GM20431 (cell line): ENCODE results near the gene EXOC3.

ENCODE experiments used
- in situ Hi-C: fragments of 300-500 bp; cut with MseI, MboI; formaldehyde crosslinking; loops from one replicate; pipeline ENCODE4 v1.15.0; 2020; ENCODE audit warnings: low sequenced_read_pairs; ENCODE audit not compliant: unreplicated experiment

EXOC3 gene

GRCh38 chr5:435961-436640 lies 6.9 kb upstream of the EXOC3 start:
- in situ Hi-C loops, result loop anchor here (10.0 kb wide), 1 partner anchor 121 kb away; no protein-coding TSS in a partner anchor

DNA sequence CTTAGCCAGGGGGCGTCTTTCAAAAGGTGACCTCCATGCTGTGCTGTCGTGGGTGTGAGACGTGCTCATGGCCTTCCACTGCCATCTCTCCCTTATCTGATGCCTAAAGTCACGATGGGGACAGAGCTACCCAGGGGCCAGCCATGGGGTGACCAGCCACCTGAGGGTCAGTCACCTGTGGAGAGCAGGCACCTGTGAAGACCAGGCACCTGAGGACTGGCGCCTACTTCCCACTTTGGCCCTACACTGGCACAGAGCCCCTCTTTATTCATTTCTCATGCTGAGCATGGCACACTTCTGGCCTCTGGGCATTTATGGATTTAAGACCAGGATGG lies 6.4 kb upstream of the EXOC3 start:
- in situ Hi-C loops, result loop anchor here (10.0 kb wide), 1 partner anchor 122 kb away; no protein-coding TSS in a partner anchor

DNA sequence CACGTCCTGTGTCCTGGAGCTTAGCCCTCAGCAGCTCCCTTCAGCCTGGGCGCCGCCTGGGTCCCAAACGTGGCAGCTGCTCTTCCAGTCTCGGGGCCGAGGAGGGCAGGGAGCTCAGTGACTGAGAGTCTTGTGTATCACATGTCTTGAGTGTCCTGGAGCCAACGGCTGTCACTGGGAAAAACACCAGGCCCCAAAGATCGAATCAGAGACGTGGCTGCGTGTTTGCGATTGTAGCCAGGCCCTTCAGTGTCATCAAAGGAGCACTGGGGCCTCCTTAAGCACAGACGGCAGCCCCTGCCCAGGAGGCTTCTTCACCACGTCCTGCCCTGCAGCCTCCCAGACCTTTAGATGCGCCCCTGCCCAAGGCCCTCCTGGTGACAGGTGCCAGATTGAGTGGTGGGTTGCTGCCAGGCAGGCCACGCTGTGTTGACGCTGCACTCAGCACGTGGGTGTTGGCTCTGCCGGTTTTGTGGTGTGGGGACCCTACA lies 5.7 kb upstream of the EXOC3 start:
- in situ Hi-C loops, result loop anchor here (10.0 kb wide), 1 partner anchor 123 kb away; no protein-coding TSS in a partner anchor

DNA sequence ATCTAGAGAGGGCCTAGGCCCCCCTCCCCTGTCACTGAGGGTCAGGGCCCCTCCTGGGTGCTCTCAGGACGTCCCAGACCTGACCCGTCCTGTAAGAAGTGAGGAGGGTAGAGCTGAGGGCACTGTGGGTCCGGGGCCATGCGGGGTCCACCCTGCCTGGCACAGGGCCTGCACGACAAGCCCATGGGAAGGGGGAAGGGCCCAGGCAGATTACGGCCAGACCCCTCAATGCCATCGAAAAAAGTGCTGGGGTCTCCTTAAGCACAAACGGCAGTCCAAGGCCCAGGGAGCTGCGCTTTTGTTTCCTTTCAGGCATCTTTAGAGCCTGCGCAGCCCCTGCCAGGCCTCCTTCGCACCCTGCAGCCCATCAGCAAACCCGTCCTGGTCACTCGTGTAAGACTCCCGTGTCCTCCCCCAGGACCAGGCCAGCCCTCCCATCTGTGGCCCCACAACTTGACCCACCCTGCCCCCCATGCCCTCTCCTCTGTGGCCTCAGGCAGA lies 4.4 kb upstream of the EXOC3 start:
- in situ Hi-C loops, result loop anchor here (10.0 kb wide), 1 partner anchor 124 kb away; no protein-coding TSS in a partner anchor

DNA sequence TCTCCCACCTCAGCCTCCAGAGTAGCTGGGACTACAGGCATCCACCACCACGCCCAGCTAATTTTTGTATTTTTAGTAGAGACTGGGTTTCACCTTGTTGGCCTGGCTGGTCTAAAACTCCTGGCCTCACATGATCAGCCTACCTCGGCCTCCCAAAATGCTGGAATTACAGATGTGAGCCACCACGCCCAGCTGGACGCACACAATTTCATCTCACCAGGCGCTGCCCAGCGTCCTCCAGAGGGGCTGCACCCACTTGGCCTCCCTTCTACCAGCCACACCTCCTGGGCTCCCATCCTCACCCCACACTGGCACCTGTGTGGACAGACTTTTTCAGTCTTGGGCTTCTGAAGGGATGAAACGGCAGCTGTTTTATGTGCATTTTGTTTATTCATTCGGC lies 3.8 kb upstream of the EXOC3 start:
- in situ Hi-C loops, result loop anchor here (10.0 kb wide), 1 partner anchor 124 kb away; no protein-coding TSS in a partner anchor

GRCh38 chr5:439636-440035 lies 3.3 kb upstream of the EXOC3 start:
- in situ Hi-C loops, result loop anchor here (10.0 kb wide), 1 partner anchor 125 kb away; no protein-coding TSS in a partner anchor

DNA sequence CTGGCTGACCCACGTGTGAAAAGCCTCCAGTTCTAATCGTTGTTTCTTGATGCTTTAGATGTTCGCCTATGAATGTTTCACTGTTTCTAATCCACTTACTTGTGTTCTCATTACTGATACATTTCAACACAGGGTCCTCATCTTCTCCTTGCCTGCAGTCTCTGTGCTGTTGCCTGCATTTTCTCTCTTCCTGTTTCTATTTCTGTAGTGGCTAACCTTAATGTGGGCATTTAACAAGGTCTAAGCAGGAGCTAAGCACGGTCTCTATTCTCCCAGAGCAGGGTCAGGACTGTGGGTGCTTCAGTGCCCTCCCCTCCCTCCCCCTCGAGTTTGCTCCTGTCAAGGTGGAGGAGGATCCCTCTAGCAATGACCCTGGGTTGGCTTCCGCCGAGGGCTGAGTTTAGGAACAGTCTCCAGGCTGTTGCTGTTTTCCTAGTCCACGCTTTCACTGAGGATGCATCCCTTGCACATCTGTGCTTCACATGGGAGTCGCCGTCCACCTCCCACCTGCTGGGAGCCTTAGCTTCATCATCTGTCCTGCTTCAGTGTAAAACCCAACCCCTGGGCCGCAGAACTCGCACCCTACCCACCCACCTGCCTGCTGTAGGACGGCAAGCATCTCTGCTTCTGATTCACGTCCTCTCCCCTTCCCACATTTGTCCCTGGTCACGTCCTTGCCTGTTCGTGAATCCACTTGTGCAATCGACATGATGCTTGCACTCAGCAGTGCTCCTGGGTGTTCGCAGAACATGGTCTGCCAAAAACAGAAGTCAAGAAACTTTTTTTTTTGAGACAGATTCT lies 2.4 kb upstream of the EXOC3 start:
- in situ Hi-C loops, result no loop called here

DNA sequence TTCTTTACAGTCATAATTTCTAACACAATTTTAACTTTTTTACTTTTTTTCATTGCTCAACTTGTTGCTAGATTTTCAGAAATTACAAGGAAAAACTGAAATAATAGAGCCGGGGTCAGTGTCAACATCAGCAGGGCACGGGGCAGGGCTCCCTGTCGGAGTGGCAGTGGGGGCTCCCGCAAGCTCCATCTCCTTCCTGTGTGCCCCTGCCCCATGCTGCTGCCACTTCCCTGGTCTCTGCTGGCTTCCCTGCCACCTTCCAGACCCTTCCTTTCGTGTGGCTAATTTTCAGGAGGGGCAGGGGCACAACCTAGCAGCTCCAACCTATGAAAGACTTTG lies 1.0 kb upstream of the EXOC3 start:
- in situ Hi-C loops, result no loop called here

DNA sequence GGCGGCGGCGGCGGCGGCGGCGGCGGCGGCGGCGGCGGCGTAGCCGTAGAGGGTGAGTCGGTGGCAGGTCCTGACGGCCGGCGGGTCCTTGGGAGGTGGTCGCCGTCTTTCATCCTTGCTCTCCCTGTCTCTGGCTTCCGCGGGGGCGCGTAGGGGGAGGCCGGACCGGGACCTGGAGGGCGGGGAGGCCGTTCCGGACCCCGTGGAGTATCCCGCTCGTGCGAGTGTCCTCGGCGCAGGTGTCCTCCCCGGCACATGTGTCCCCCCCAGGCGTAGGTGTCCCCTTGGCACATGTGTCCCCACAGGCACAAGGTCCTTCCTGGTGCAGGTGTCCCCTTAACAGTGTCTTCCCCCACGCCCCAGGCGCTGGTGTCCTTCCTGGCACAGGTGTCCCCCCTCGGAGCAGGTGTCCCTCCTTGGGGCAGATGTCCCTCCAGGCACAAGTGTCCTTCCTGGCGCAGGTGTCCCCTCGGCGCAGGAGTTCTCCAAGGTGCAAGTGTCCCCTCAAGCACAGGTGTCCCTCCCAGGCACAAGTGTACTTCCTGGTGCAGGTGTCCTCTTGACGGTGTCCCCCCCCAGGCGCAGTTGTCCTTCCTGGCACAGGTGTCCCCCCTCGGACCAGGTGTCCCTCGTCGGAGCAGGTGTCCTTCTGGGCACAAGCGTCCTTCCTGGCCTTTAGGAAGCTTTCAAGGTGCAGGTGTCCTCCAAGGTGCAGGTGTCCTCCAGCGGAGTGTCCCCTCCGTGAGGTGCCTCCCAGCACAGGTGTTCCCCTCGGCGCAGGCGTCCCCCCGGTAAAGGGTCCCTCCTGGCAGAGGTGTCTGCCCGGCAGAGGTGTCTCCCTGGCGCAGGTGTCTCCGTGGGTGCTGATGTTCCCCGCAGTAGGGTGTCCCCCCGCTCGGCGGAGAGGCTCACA lies 519 bp downstream of the EXOC3 start:
- in situ Hi-C loops, result no loop called here

DNA sequence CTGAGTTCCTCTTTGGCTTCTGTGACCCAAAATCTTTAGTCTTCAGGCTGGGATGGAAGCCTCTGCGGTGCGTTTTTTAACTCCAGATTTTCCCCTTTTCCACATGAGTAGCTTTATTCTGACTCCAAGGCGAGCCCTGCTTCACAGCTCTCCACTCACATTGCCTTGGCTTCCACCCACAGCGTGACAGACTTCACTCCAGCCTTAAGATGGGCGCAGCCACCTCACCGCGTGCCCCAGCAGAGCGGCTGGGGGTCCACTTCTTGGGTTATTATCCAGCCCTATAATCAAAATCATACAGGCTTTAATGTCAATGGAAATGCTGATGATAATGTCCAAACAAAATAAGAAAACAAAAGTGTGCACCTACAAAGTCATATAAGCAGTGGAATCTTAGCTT lies 1.2 kb downstream of the EXOC3 start:
- in situ Hi-C loops, result no loop called here

GRCh38 chr5:445591-445990 lies 2.6 kb downstream of the EXOC3 start:
- in situ Hi-C loops, result no loop called here

- in situ Hi-C loops, result no loop called here
Measured at GRCh38 chr5:446066-446882, 3.3 kb downstream of the EXOC3 start.

- in situ Hi-C loops, result no loop called here
Measured at GRCh38 chr5:446883-447263, 3.9 kb downstream of the EXOC3 start.

DNA sequence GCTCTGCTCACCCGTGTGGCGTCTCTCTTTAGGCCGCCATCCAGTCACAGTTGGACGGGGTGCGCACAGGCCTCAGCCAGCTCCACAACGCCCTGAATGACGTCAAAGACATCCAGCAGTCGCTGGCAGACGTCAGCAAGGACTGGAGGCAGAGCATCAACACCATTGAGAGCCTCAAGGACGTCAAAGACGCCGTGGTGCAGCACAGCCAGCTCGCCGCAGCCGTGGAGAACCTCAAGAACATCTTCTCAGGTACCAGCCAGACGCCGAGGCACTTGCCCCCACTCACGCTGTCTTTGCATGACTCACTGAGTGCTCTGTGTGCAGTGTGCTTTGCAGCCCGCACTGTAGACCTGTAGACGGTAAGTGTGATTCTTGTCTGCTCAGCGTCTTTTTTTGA lies 4.5 kb downstream of the EXOC3 start:
- in situ Hi-C loops, result no loop called here

- in situ Hi-C loops, result no loop called here
Measured at GRCh38 chr5:448061-448765, 5.2 kb downstream of the EXOC3 start.

DNA sequence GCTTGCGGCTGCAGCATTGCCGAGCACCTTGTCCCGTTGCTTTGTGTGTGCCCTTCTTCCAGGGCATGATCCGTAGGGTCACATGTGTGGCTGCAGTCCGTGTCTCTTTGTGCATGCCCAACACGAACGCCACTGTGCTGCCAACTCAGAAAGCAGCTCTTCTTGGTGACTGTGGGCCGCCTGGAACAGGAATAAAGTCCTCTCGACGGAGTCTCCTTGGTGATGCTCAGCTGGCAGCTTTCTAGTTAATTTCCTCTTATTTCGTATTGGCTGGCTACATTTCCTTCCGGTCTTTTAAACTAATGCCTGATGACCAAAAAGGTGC lies 5.8 kb downstream of the EXOC3 start:
- in situ Hi-C loops, result no loop called here

- in situ Hi-C loops, result no loop called here
Measured at GRCh38 chr5:449151-449550, 6.2 kb downstream of the EXOC3 start.

GRCh38 chr5:451587-452458 lies 8.8 kb downstream of the EXOC3 start:
- in situ Hi-C loops, result no loop called here
